WERI-Rb-1 (cell line): ENCODE results near the gene TCTN1.

Source experiments
- DNase-seq: peaks from one replicate; pipeline ENCODE4 v3.0.0-alpha.2; 2020
- H3K27ac ChIP-seq: fragments of 250-450 bp; sonication (Bioruptor Pico); 2 replicates; pipeline ENCODE4 v1.5.1; 2020; ENCODE audit warnings: mild to moderate bottlenecking, moderate library complexity
- H3K27me3 ChIP-seq: fragments of 250-450 bp; sonication (Bioruptor Pico); 2 replicates; pipeline ENCODE4 v1.5.1; 2021; ENCODE audit warnings: mild to moderate bottlenecking, low read depth, moderate library complexity; ENCODE audit not compliant: insufficient read depth, severe bottlenecking
- H3K36me3 ChIP-seq: fragments of 250-450 bp; sonication (Bioruptor Pico); 2 replicates; pipeline ENCODE4 v1.5.1; 2020; ENCODE audit warnings: mild to moderate bottlenecking, moderate library complexity
- H3K4me3 ChIP-seq: 2 replicates; pipeline ENCODE4 v1.5.1; 2011; ENCODE audit warnings: low read depth, mild to moderate bottlenecking, control low read depth, low read length
- H3K9me3 ChIP-seq: fragments of 250-450 bp; sonication (Bioruptor Pico); 2 replicates; pipeline ENCODE4 v1.5.1; 2021; ENCODE audit warnings: mild to moderate bottlenecking, moderate library complexity; ENCODE audit not compliant: severe bottlenecking
- CTCF ChIP-seq: IDR thresholded peaks from 2 replicates; pipeline ENCODE4 v1.5.1; 2011; ENCODE audit warnings: low read depth, mild to moderate bottlenecking, control low read depth, inconsistent platforms, low read length

TCTN1 gene

GRCh38 chr12:110578694-110579534 lies 35.0 kb upstream of the TCTN1 start:
- Histone ChIP-seq H3K4me3 (no peak overlapping the region), H3K27ac (no peak overlapping the region), H3K36me3 (no peaks in the 10 kb centered on the region; the same call in 1 of the 2 replicates), H3K9me3 (no peaks in the 10 kb centered on the region), H3K27me3 (no peaks in the 10 kb centered on the region)
- TF ChIP-seq CTCF: no peak
- no peak for DNase-seq

GRCh38 chr12:110579535-110580253 lies 34.2 kb upstream of the TCTN1 start:
- no peaks in the 10 kb centered on the region for H3K9me3 ChIP-seq
- DNase-seq: no peak
- no peaks in the 10 kb centered on the region; the same call in 1 of the 2 replicates for H3K36me3 ChIP-seq
- no peak overlapping the region for H3K27ac ChIP-seq
- H3K27me3 ChIP-seq: no peaks in the 10 kb centered on the region
- H3K4me3 ChIP-seq: no peak overlapping the region
- TF ChIP-seq CTCF: no peak

GRCh38 chr12:110581931-110582275 lies 32.0 kb upstream of the TCTN1 start:
- no peaks in the 10 kb centered on the region for H3K27me3 ChIP-seq
- no peaks in the 10 kb centered on the region for H3K9me3 ChIP-seq
- TF ChIP-seq CTCF: no peak
- peak; percentile 10 for DNase-seq
- no peaks in the 10 kb centered on the region; the same call in 1 of the 2 replicates for H3K36me3 ChIP-seq
- no peak overlapping the region for H3K27ac ChIP-seq
- H3K4me3 ChIP-seq: peak overlapping the region; percentile 78

- H3K27ac ChIP-seq: peak overlapping the region; percentile 59
- peak; percentile 36 for DNase-seq
- H3K36me3 ChIP-seq: no peaks in the 10 kb centered on the region; the same call in 1 of the 2 replicates
- H3K4me3 ChIP-seq: peak overlapping the region; percentile 78
- no peak for TF ChIP-seq CTCF
- H3K9me3 ChIP-seq: no peaks in the 10 kb centered on the region
- H3K27me3 ChIP-seq: no peaks in the 10 kb centered on the region
Observed at GRCh38 chr12:110582276-110583136, 31.4 kb upstream of the TCTN1 start.

- DNase-seq: peak; percentile 97
- TF ChIP-seq CTCF: no peak
- no peaks in the 10 kb centered on the region for H3K27me3 ChIP-seq
- H3K4me3 ChIP-seq: peak within 1 kb of the TSS; percentile 78
- H3K27ac ChIP-seq: peak within 1 kb of the TSS; percentile 59
- H3K9me3 ChIP-seq: no peaks in the 10 kb centered on the region
- H3K36me3 ChIP-seq: no peaks in the 10 kb centered on the region; the same call in 1 of the 2 replicates
Observed at GRCh38 chr12:110583137-110584059, 30.5 kb upstream of the TCTN1 start, which contains the start of gene PPTC7. Gene PPTC7 (minus strand): TSS chr12:110583318. CDS start chr12:110583031, 287 bp downstream.
